ENCODE results near the gene EDC4.

The EDC4 gene

GRCh38 chr16:67872631-67873434 lies at the start of gene EDC4:
Gene EDC4, plus strand, starts transcription at chr16:67873052. Its CDS starts 210 bp downstream, at chr16:67873262.
- no peak for TF ChIP-seq CTCF (IDR thresholded peaks at IDR 0.05; ENCODE audit: low read depth, low read length)
- H3K4me3 ChIP-seq (replicated peaks in 1 of 2; ENCODE audit: low read depth in 2 of 2, low read length in 2 of 2), result peak within 1 kb of the TSS; percentile 91 to 93
- peak; percentile 83 for DNase-seq (ENCODE audit: low read depth in 2 of 2)

GRCh38 chr16:67825119-67825518 lies 47.7 kb upstream of the EDC4 start:
- DNase-seq (ENCODE audit: low read depth in 2 of 2), result no peak
- H3K4me3 ChIP-seq (replicated peaks in 1 of 2; ENCODE audit: low read depth in 2 of 2, low read length in 2 of 2), result no peak overlapping the region
- TF ChIP-seq CTCF (IDR thresholded peaks at IDR 0.05; ENCODE audit: low read depth, low read length), result no peak

GRCh38 chr16:67825906-67826305 lies 46.9 kb upstream of the EDC4 start:
- no peak for DNase-seq (ENCODE audit: low read depth in 2 of 2)
- no peak for TF ChIP-seq CTCF (IDR thresholded peaks at IDR 0.05; ENCODE audit: low read depth, low read length)
- H3K4me3 ChIP-seq (replicated peaks in 1 of 2; ENCODE audit: low read depth in 2 of 2, low read length in 2 of 2), result no peak overlapping the region

- H3K4me3 ChIP-seq (replicated peaks in 1 of 2; ENCODE audit: low read depth in 2 of 2, low read length in 2 of 2), result no peak overlapping the region
- no peak for TF ChIP-seq CTCF (IDR thresholded peaks at IDR 0.05; ENCODE audit: low read depth, low read length)
- DNase-seq (ENCODE audit: low read depth in 2 of 2), result no peak
Measured at GRCh38 chr16:67828651-67829050, 44.2 kb upstream of the EDC4 start.

GRCh38 chr16:67833030-67833414 lies 39.8 kb upstream of the EDC4 start:
- peak overlapping the region; percentile 75 to 82 for H3K4me3 ChIP-seq (replicated peaks in 1 of 2; ENCODE audit: low read depth in 2 of 2, low read length in 2 of 2)
- no peak for TF ChIP-seq CTCF (IDR thresholded peaks at IDR 0.05; ENCODE audit: low read depth, low read length)
- peak; percentile 41 to 77 for DNase-seq (ENCODE audit: low read depth in 2 of 2)

GRCh38 chr16:67833415-67834241 lies 39.2 kb upstream of the EDC4 start:
- no peak for TF ChIP-seq CTCF (IDR thresholded peaks at IDR 0.05; ENCODE audit: low read depth, low read length)
- peak overlapping the region; percentile 75 to 82 for H3K4me3 ChIP-seq (replicated peaks in 1 of 2; ENCODE audit: low read depth in 2 of 2, low read length in 2 of 2)
- DNase-seq (ENCODE audit: low read depth in 2 of 2), result peak; percentile 91 to 93

All from cardiac fibroblast (primary cell).